ENCODE measurements around the gene GGA1.

GRCh38 chr22:37639070-37639760, 30.6 kb downstream of the GGA1 start, which contains the start of gene SH3BP1:
- TF ChIP-seq CTCF (conservative IDR thresholded peaks at IDR 0.05 in 1 of 2, IDR thresholded peaks at IDR 0.05 in 1 of 2; ENCODE audit: low read depth in 1 of 2, low read length in 2 of 2) = no peak
- TF ChIP-seq EZH2 (IDR thresholded peaks at IDR 0.05; ENCODE audit: low read length, missing control alignments) = no peak
